HepG2 (cell line): ENCODE measurements around the gene DCTN3. TPM values are rescaled to one million over a fixed set of nuclear protein-coding genes. Genes with fewer than 3 reads are reported as not detected.

ENCODE experiments used
- ATAC-seq: fragments of 200-7000 bp; cut with Tn5 transposase; 3 replicates; pipeline ENCODE4 v1.9.1; 2020; ENCODE audit warnings: mild to moderate bottlenecking, moderate library complexity
- BruUV-seq: library from RNA; stranded (reverse); fragments of 400-500 nt; replicated peaks from 2 replicates; lab custom pipeline; 2021; lab: Mats Ljungman, UMichigan
- CTCF ChIA-PET: fragments of 300-600 bp; formaldehyde crosslinking; extraction: SDS; loops from one replicate; lab custom pipeline; 2021; ENCODE audit warnings: low total read pairs, inconsistent platforms, low intra/inter-chr PET ratio; lab: Yijun Ruan, JAX
- POLR2A ChIA-PET: fragments of 350-600 bp; sonication (Branson Sonifier 250); formaldehyde crosslinking; loops from one replicate; lab custom pipeline; 2020; ENCODE audit warnings: antibody characterized with exemption, inconsistent platforms; lab: Yijun Ruan, JAX
- DNase-seq: peaks from one replicate; pipeline ENCODE4 v3.0.0-alpha.2; 2015; ENCODE audit warnings: low spot score
- FAIRE-seq: peaks from 3 replicates; lab custom pipeline; 2011; peaks lifted over from hg19 to GRCh38; lab: Jason Lieb, UNC
- H2AFZ ChIP-seq: one replicate; pipeline ENCODE4 v1.6.1; 2011; ENCODE audit warnings: low read length, inconsistent platforms
- H3K27ac ChIP-seq: fragments of 300-600 bp; 3 replicates; pipeline ENCODE4 v1.8.0; 2011; ENCODE audit warnings: mixed run types, mild to moderate bottlenecking, mixed read lengths, low read length, inconsistent platforms; ENCODE audit not compliant: insufficient read depth; ENCODE audit errors: extremely low read length
- H3K27me3 ChIP-seq, 2 experiments: fragments of 200-600 bp in 1 of 2; 2 replicates in 1 of 2; 3 replicates in 1 of 2; pipeline versions ENCODE4 v1.6.0 to v1.8.0; 2011; ENCODE audit warnings: low read length in 2 of 2, mild to moderate bottlenecking in 2 of 2, moderate library complexity in 2 of 2, inconsistent platforms in 1 of 2; ENCODE audit not compliant: insufficient read depth in 2 of 2, control insufficient read depth in 1 of 2
- H3K36me3 ChIP-seq, 2 experiments: fragments of 200-600 bp in 1 of 2; replicated peaks in 1 of 2; 2 replicates in 1 of 2; 3 replicates in 1 of 2; pipeline versions ENCODE4 v1.5.1 to v1.8.0; 2011; ENCODE audit warnings: low read length in 2 of 2, inconsistent platforms in 1 of 2; ENCODE audit not compliant: insufficient read depth in 2 of 2, control insufficient read depth in 1 of 2
- H3K4me1 ChIP-seq: 2 replicates; pipeline ENCODE4 v1.5.1; 2012; ENCODE audit warnings: low read length, inconsistent platforms; ENCODE audit not compliant: insufficient read depth
- H3K4me2 ChIP-seq: 2 replicates; pipeline ENCODE4 v1.6.0; 2011; ENCODE audit warnings: low read depth, low read length, inconsistent platforms
- H3K4me3 ChIP-seq, 3 experiments: fragments of 200-600 bp in 1 of 3; sonication (generic), shearing (Covaris generic) in 1 of 3; replicated peaks in 1 of 3; 2 replicates each; pipeline ENCODE4 v1.5.1; 2011 to 2016; ENCODE audit warnings: low read length in 3 of 3, inconsistent platforms in 2 of 3, low read depth in 2 of 3, mild to moderate bottlenecking in 2 of 3, control low read depth in 1 of 3, mixed read lengths in 1 of 3; ENCODE audit not compliant: insufficient read depth in 1 of 3
- H3K79me2 ChIP-seq: one replicate; pipeline ENCODE4 v1.6.1; 2011; ENCODE audit warnings: low read length, inconsistent platforms; ENCODE audit not compliant: insufficient read depth
- H3K9ac ChIP-seq: 2 replicates; pipeline ENCODE4 v1.6.0; 2011; ENCODE audit warnings: mild to moderate bottlenecking, low read depth, low read length, inconsistent platforms; ENCODE audit not compliant: insufficient read depth
- H3K9me3 ChIP-seq: 2 replicates; pipeline ENCODE4 v1.5.1; 2012; ENCODE audit warnings: mild to moderate bottlenecking, low read length
- H4K20me1 ChIP-seq: 2 replicates; pipeline ENCODE4 v1.6.0; 2011; ENCODE audit warnings: inconsistent platforms, mild to moderate bottlenecking, low read length, moderate library complexity; ENCODE audit not compliant: insufficient read depth
- KDM4B ChIP-seq: sonication (generic); formaldehyde crosslinking; IDR thresholded peaks from 2 replicates; pipeline ENCODE4 v1.4.0; 2020; ENCODE audit warnings: missing genetic modification reagents
- MTA3 ChIP-seq: sonication (generic); formaldehyde crosslinking; IDR thresholded peaks from 2 replicates; pipeline ENCODE4 v1.4.0; 2020; ENCODE audit warnings: missing genetic modification reagents
- SRSF1 ChIP-seq: fragments of 200-400 bp; formaldehyde crosslinking; optimal IDR thresholded peaks from 2 replicates; pipeline ENCODE3; 2017; ENCODE audit warnings: mild to moderate bottlenecking, low read depth, low read length, moderate library complexity
- U2AF1 ChIP-seq: fragments of 200-400 bp; formaldehyde crosslinking; optimal IDR thresholded peaks from 2 replicates; pipeline ENCODE3; 2017; ENCODE audit warnings: mild to moderate bottlenecking, low read depth, low read length
- ZNF136 ChIP-seq: sonication (generic); formaldehyde crosslinking; IDR thresholded peaks from 2 replicates; pipeline ENCODE4 v1.8.1; 2022; ENCODE audit warnings: low read depth, mild to moderate bottlenecking, moderate library complexity, missing genetic modification reagents
- ZNF441 ChIP-seq: sonication (generic); formaldehyde crosslinking; IDR thresholded peaks from 2 replicates; pipeline ENCODE4 v1.7.0; 2021; ENCODE audit warnings: missing genetic modification reagents, borderline replicate concordance
- ZSCAN29 ChIP-seq: sonication (generic); formaldehyde crosslinking; conservative IDR thresholded peaks from 2 replicates; pipeline ENCODE4 v1.4.0; 2020; ENCODE audit warnings: mild to moderate bottlenecking, missing genetic modification reagents
- WGBS: methylation state at CpG from one replicate; pipeline ENCODE4 v1.1.6; 2017; ENCODE audit warnings: low lambda C conversion rate; 5-methylcytosine and 5-hydroxymethylcytosine counted together
- in situ Hi-C: cut with HindIII; loops from 2 replicates; pipeline ENCODE4 v1.10.0; 2017; ENCODE audit warnings: low pct_unique_long_range_greater_than_20kb; ENCODE audit not compliant: extremely low pct_ligation_motif_present
- intact Hi-C: fragments of 100-400 bp; cut with micrococcal nuclease; formaldehyde crosslinking; loops from one replicate; pipeline ENCODE4 v1.10.0; 2022; ENCODE audit not compliant: unreplicated experiment
- polyA plus RNA-seq, 8 experiments: library from polyadenylated mRNA; depleted of rRNA in 3 of 8; stranded (reverse) in 7 of 8; unstranded in 1 of 8; fragments of >200 nt; fragmentation: Illumina TruSeq in 4 of 8; extraction: Trizol in 4 of 8; gene quantifications; 2 replicates each; pipeline versions ENCODE4 v1.2.1 to v1.2.3, GENCODE V29; 2011 to 2016; ENCODE audit warnings: low read depth in 4 of 8, missing spikeins in 1 of 8, mixed read lengths in 1 of 8; ENCODE audit not compliant: insufficient read depth in 1 of 8
- total RNA-seq, 5 experiments: library from RNA; depleted of rRNA; stranded (reverse); fragments of >200 nt; fragmentation: Illumina TruSeq; extraction: Trizol; gene quantifications; 2 replicates each; pipeline ENCODE4 v1.2.3, GENCODE V29; 2016; ENCODE audit warnings: low read depth in 1 of 5
- TF ChIP-seq, protein P1 (sequence below): sonication (generic); formaldehyde crosslinking; IDR thresholded peaks from 2 replicates; pipeline ENCODE4 v1.4.0; 2020; ENCODE audit warnings: mild to moderate bottlenecking, missing genetic modification reagents, borderline replicate concordance
- TF ChIP-seq, protein P2 (sequence below): sonication (generic); formaldehyde crosslinking; IDR thresholded peaks from 2 replicates; pipeline ENCODE4 v1.9.0; 2022; ENCODE audit warnings: missing genetic modification reagents, mild to moderate bottlenecking, borderline replicate concordance
- TF ChIP-seq, protein P3 (sequence below): sonication (generic); formaldehyde crosslinking; IDR thresholded peaks from 2 replicates; pipeline ENCODE4 v1.8.1; 2023; ENCODE audit warnings: mild to moderate bottlenecking, missing genetic modification reagents

The DCTN3 gene
- total and polyA plus RNA-seq, 2 of the 13 experiments (the other 11 are each of a cell fraction or from before 2014, with no cell fraction given), result 27.4 to 34.5 TPM

- TF ChIP-seq, protein P1, sequence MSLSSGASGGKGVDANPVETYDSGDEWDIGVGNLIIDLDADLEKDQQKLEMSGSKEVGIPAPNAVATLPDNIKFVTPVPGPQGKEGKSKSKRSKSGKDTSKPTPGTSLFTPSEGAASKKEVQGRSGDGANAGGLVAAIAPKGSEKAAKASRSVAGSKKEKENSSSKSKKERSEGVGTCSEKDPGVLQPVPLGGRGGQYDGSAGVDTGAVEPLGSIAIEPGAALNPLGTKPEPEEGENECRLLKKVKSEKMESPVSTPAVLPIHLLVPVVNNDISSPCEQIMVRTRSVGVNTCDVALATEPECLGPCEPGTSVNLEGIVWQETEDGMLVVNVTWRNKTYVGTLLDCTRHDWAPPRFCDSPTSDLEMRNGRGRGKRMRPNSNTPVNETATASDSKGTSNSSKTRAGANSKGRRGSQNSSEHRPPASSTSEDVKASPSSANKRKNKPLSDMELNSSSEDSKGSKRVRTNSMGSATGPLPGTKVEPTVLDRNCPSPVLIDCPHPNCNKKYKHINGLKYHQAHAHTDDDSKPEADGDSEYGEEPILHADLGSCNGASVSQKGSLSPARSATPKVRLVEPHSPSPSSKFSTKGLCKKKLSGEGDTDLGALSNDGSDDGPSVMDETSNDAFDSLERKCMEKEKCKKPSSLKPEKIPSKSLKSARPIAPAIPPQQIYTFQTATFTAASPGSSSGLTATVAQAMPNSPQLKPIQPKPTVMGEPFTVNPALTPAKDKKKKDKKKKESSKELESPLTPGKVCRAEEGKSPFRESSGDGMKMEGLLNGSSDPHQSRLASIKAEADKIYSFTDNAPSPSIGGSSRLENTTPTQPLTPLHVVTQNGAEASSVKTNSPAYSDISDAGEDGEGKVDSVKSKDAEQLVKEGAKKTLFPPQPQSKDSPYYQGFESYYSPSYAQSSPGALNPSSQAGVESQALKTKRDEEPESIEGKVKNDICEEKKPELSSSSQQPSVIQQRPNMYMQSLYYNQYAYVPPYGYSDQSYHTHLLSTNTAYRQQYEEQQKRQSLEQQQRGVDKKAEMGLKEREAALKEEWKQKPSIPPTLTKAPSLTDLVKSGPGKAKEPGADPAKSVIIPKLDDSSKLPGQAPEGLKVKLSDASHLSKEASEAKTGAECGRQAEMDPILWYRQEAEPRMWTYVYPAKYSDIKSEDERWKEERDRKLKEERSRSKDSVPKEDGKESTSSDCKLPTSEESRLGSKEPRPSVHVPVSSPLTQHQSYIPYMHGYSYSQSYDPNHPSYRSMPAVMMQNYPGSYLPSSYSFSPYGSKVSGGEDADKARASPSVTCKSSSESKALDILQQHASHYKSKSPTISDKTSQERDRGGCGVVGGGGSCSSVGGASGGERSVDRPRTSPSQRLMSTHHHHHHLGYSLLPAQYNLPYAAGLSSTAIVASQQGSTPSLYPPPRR (CRISPR knock-in tag), result no peak
- TF ChIP-seq SRSF1, result no peak
These were observed 20.7 kb downstream of the DCTN3 start (continued) for GRCh38 chr9:34599546-34599945.

- peaks cover 28% of the 10 kb centered on the region; the same call in 1 of the 2 replicates for H3K4me1 ChIP-seq
- WGBS, result 51% methylated on average over 9 of the region's 9 CpGs
- ChIA-PET CTCF (no interaction called here), POLR2A (no interaction called here)
- no peak for ATAC-seq
- no peaks in the 10 kb centered on the region for H3K79me2 ChIP-seq
- H3K4me2 ChIP-seq, result no peak overlapping the region
- no peak overlapping the region for H3K27ac ChIP-seq
- no peak for DNase-seq
- H3K4me3 ChIP-seq, result no peak overlapping the region
- no peaks in the 10 kb centered on the region for H3K9me3 ChIP-seq
- no peak overlapping the region for H3K9ac ChIP-seq
- peaks cover 11 to 50% of the 10 kb centered on the region in 2 experiments for H3K27me3 ChIP-seq
- in situ Hi-C loops (loop anchor here (5.0 kb wide), 1 partner anchor 42 kb away; no protein-coding TSS in a partner anchor), intact Hi-C loops (loop anchor here (5.0 kb wide), 1 partner anchor 92 kb away; no protein-coding TSS in a partner anchor)
- H3K36me3 ChIP-seq, result no peaks in the 10 kb centered on the region
- no TSS peak for BruUV-seq
- no peak for FAIRE-seq
- H4K20me1 ChIP-seq, result peaks cover 4% of the 10 kb centered on the region; the same call in 1 of the 2 replicates
- H2AFZ ChIP-seq, result no peak overlapping the region
- TF ChIP-seq ZNF441 (CRISPR knock-in tag) (no peak), ZSCAN29 (CRISPR knock-in tag) (no peak), U2AF1 (no peak), ZNF136 (no peak), MTA3 (no peak), KDM4B (no peak)
- TF ChIP-seq, protein P2, sequence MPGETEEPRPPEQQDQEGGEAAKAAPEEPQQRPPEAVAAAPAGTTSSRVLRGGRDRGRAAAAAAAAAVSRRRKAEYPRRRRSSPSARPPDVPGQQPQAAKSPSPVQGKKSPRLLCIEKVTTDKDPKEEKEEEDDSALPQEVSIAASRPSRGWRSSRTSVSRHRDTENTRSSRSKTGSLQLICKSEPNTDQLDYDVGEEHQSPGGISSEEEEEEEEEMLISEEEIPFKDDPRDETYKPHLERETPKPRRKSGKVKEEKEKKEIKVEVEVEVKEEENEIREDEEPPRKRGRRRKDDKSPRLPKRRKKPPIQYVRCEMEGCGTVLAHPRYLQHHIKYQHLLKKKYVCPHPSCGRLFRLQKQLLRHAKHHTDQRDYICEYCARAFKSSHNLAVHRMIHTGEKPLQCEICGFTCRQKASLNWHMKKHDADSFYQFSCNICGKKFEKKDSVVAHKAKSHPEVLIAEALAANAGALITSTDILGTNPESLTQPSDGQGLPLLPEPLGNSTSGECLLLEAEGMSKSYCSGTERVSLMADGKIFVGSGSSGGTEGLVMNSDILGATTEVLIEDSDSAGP (CRISPR knock-in tag), result no peak
- TF ChIP-seq, protein P3, sequence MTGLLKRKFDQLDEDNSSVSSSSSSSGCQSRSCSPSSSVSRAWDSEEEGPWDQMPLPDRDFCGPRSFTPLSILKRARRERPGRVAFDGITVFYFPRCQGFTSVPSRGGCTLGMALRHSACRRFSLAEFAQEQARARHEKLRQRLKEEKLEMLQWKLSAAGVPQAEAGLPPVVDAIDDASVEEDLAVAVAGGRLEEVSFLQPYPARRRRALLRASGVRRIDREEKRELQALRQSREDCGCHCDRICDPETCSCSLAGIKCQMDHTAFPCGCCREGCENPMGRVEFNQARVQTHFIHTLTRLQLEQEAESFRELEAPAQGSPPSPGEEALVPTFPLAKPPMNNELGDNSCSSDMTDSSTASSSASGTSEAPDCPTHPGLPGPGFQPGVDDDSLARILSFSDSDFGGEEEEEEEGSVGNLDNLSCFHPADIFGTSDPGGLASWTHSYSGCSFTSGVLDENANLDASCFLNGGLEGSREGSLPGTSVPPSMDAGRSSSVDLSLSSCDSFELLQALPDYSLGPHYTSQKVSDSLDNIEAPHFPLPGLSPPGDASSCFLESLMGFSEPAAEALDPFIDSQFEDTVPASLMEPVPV, result no peak
These were observed 26.1 kb downstream of the DCTN3 start for GRCh38 chr9:34594177-34594576.
